GM06990 (cell line): Measurements from ENCODE around the gene CD99.
"Not testable (repeated sequence)": the region's sequence is repeated elsewhere in the genome, so short reads cannot be mapped to it uniquely, and the experiment has no call there.

Experiments used
- DNase-seq: peaks from one replicate; pipeline ENCODE4 v3.0.0-alpha.2; 2011; ENCODE audit not compliant: insufficient read length; ENCODE audit errors: extremely low read depth
- H3K27me3 ChIP-seq: replicated peaks from 2 replicates; pipeline ENCODE4 v1.6.0; 2011; ENCODE audit warnings: low read length; ENCODE audit not compliant: control insufficient read depth, insufficient read depth
- H3K36me3 ChIP-seq: 2 replicates; pipeline ENCODE4 v1.5.1; 2011; ENCODE audit warnings: low read length; ENCODE audit not compliant: control insufficient read depth, insufficient read depth
- H3K4me3 ChIP-seq: replicated peaks from 2 replicates; pipeline ENCODE4 v1.5.1; 2011; ENCODE audit warnings: low read depth, mild to moderate bottlenecking, control low read depth, low read length
- CTCF ChIP-seq: IDR thresholded peaks from 2 replicates; pipeline ENCODE4 v1.5.1; 2011; ENCODE audit warnings: low read length, control low read depth, mild to moderate bottlenecking, inconsistent platforms; ENCODE audit not compliant: insufficient read depth, poor library complexity, severe bottlenecking

Gene CD99

GRCh38 chrX:2774057-2774456, 83.0 kb downstream of the CD99 start:
- Histone ChIP-seq H3K4me3 (no peak overlapping the region), H3K27me3 (no peaks in the 10 kb centered on the region), H3K36me3 (no peaks in the 10 kb centered on the region)
- no peak for TF ChIP-seq CTCF
- no peak for DNase-seq

GRCh38 chrX:2774776-2775175, 83.7 kb downstream of the CD99 start:
- Histone ChIP-seq H3K36me3 (no peaks in the 10 kb centered on the region), H3K27me3 (no peaks in the 10 kb centered on the region)
- no peak for TF ChIP-seq CTCF

GRCh38 chrX:2780472-2781225, 89.6 kb downstream of the CD99 start:
- not testable (repeated sequence) for H3K4me3 ChIP-seq

More at GRCh38 chrX:2774776-2775175, 83.7 kb downstream of the CD99 start:
- DNase-seq = no peak
- no peak overlapping the region for H3K4me3 ChIP-seq

GRCh38 chrX:2781226-2781571, 90.1 kb downstream of the CD99 start:
- Histone ChIP-seq H3K27me3 (no peaks in the 10 kb centered on the region), H3K4me3 (no peak overlapping the region), H3K36me3 (no peaks in the 10 kb centered on the region)
- no peak for TF ChIP-seq CTCF
- DNase-seq = no peak

More at GRCh38 chrX:2780472-2781225, 89.6 kb downstream of the CD99 start:
- not testable (repeated sequence) for H3K27me3 ChIP-seq, H3K36me3 ChIP-seq, DNase-seq

GRCh38 chrX:2781698-2782097, 90.6 kb downstream of the CD99 start:
- Histone ChIP-seq H3K36me3 (no peaks in the 10 kb centered on the region), H3K4me3 (no peak overlapping the region), H3K27me3 (no peaks in the 10 kb centered on the region)
- no peak for TF ChIP-seq CTCF
- DNase-seq = no peak

- DNase-seq = no peak
- TF ChIP-seq CTCF = no peak
- no peaks in the 10 kb centered on the region for H3K27me3 ChIP-seq
- no peak overlapping the region for H3K4me3 ChIP-seq
- H3K36me3 ChIP-seq = no peaks in the 10 kb centered on the region
Measured at GRCh38 chrX:2782171-2782570, 91.1 kb downstream of the CD99 start.
